ENCODE measurements around the gene COLEC12.

DNA sequence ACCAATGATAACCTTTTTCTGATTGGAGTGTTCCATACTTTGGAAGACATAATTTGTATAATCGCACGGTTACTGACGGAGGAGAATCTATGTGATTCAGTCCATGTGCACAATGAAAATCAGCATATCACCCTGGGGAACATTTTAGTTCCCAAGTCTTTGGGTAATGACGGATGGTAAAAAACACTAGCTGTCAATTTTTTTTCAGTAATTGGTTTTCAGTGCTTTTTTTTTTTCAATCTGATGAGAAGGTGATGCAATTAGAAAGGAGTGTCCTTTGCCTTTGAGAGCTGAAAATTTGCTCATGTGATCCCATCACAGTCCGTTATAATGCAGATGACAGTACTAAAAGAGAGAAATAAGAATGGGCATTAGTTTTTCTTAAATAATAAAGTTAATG lies 180.8 kb downstream of the COLEC12 start:
- TF ChIP-seq, protein P1, sequence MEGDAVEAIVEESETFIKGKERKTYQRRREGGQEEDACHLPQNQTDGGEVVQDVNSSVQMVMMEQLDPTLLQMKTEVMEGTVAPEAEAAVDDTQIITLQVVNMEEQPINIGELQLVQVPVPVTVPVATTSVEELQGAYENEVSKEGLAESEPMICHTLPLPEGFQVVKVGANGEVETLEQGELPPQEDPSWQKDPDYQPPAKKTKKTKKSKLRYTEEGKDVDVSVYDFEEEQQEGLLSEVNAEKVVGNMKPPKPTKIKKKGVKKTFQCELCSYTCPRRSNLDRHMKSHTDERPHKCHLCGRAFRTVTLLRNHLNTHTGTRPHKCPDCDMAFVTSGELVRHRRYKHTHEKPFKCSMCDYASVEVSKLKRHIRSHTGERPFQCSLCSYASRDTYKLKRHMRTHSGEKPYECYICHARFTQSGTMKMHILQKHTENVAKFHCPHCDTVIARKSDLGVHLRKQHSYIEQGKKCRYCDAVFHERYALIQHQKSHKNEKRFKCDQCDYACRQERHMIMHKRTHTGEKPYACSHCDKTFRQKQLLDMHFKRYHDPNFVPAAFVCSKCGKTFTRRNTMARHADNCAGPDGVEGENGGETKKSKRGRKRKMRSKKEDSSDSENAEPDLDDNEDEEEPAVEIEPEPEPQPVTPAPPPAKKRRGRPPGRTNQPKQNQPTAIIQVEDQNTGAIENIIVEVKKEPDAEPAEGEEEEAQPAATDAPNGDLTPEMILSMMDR (IDR thresholded peaks at IDR 0.05 in 2 of 3, conservative IDR thresholded peaks at IDR 0.05 in 1 of 3; ENCODE audit: borderline replicate concordance in 1 of 3, insufficient read depth in 1 of 3, low read depth in 2 of 3, low read length in 2 of 3): no peak
- no peak for TF ChIP-seq POLR2AphosphoS5 (IDR thresholded peaks at IDR 0.05; ENCODE audit: low read depth, low read length)
- TF ChIP-seq JUND (IDR thresholded peaks at IDR 0.05): no peak
- TF ChIP-seq, protein P2, sequence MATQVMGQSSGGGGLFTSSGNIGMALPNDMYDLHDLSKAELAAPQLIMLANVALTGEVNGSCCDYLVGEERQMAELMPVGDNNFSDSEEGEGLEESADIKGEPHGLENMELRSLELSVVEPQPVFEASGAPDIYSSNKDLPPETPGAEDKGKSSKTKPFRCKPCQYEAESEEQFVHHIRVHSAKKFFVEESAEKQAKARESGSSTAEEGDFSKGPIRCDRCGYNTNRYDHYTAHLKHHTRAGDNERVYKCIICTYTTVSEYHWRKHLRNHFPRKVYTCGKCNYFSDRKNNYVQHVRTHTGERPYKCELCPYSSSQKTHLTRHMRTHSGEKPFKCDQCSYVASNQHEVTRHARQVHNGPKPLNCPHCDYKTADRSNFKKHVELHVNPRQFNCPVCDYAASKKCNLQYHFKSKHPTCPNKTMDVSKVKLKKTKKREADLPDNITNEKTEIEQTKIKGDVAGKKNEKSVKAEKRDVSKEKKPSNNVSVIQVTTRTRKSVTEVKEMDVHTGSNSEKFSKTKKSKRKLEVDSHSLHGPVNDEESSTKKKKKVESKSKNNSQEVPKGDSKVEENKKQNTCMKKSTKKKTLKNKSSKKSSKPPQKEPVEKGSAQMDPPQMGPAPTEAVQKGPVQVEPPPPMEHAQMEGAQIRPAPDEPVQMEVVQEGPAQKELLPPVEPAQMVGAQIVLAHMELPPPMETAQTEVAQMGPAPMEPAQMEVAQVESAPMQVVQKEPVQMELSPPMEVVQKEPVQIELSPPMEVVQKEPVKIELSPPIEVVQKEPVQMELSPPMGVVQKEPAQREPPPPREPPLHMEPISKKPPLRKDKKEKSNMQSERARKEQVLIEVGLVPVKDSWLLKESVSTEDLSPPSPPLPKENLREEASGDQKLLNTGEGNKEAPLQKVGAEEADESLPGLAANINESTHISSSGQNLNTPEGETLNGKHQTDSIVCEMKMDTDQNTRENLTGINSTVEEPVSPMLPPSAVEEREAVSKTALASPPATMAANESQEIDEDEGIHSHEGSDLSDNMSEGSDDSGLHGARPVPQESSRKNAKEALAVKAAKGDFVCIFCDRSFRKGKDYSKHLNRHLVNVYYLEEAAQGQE (IDR thresholded peaks at IDR 0.05; ENCODE audit: low read depth): no peak
- TF ChIP-seq EZH2phosphoT487 (IDR thresholded peaks at IDR 0.05; ENCODE audit: borderline replicate concordance): no peak
- TF ChIP-seq SIN3A (IDR thresholded peaks at IDR 0.05; ENCODE audit: low read depth): no peak
- no peak for TF ChIP-seq RAD21 (IDR thresholded peaks at IDR 0.05; ENCODE audit: low read depth)
- no peak for TF ChIP-seq YY1 (IDR thresholded peaks at IDR 0.05; ENCODE audit: extremely low read depth, insufficient replicate concordance, low read depth, low read length)
- TF ChIP-seq ZFX (IDR thresholded peaks at IDR 0.05): no peak
- no peak for TF ChIP-seq TCF7L2 (IDR thresholded peaks at IDR 0.05; ENCODE audit: borderline replicate concordance, extremely low read depth, insufficient read depth, insufficient read length)

Measured in HCT116 (cell line).